HEK293 (cell line): ENCODE results near the gene WBP1.
A peak's percentile ranks its signal among the peaks of the same experiment; 100 is the strongest.

ENCODE experiments used
- GFI1B ChIP-seq: fragments of 450-650 bp; formaldehyde crosslinking; IDR thresholded peaks from 2 replicates; pipeline ENCODE4 v1.5.1; 2016; ENCODE audit warnings: missing biosample characterization, missing genetic modification characterization
- GLIS1 ChIP-seq: fragments of 450-650 bp; formaldehyde crosslinking; IDR thresholded peaks from 2 replicates; pipeline ENCODE4 v1.5.1; 2016; ENCODE audit warnings: missing biosample characterization, missing genetic modification characterization
- HOXA7 ChIP-seq: sonication (generic); formaldehyde crosslinking; IDR thresholded peaks from 2 replicates; pipeline ENCODE4 v1.8.1; 2022; ENCODE audit warnings: missing genetic modification reagents, borderline replicate concordance
- IKZF3 ChIP-seq: fragments of 450-650 bp; IDR thresholded peaks from 2 replicates; pipeline ENCODE4 v1.5.0; 2018; ENCODE audit warnings: missing biosample characterization, mild to moderate bottlenecking, missing genetic modification characterization, moderate library complexity
- KLF16 ChIP-seq: fragments of 450-650 bp; formaldehyde crosslinking; IDR thresholded peaks from 2 replicates; pipeline ENCODE4 v1.5.1; 2017; ENCODE audit warnings: missing biosample characterization, missing genetic modification characterization
- OSR2 ChIP-seq: fragments of 450-650 bp; formaldehyde crosslinking; IDR thresholded peaks from 2 replicates; pipeline ENCODE4 v1.5.1; 2016; ENCODE audit warnings: missing biosample characterization, missing genetic modification characterization
- SP3 ChIP-seq: fragments of 450-650 bp; formaldehyde crosslinking; IDR thresholded peaks from 2 replicates; pipeline ENCODE4 v1.5.1; 2016; ENCODE audit warnings: missing biosample characterization, missing genetic modification characterization
- SP7 ChIP-seq: fragments of 450-650 bp; formaldehyde crosslinking; IDR thresholded peaks from 2 replicates; pipeline ENCODE4 v1.5.1; 2016; ENCODE audit warnings: missing biosample characterization, missing genetic modification characterization
- YY1 ChIP-seq: fragments of 450-650 bp; formaldehyde crosslinking; IDR thresholded peaks from 2 replicates; pipeline ENCODE4 v1.5.1; 2018; ENCODE audit warnings: missing biosample characterization, missing genetic modification characterization
- ZBTB20 ChIP-seq: fragments of 450-650 bp; formaldehyde crosslinking; IDR thresholded peaks from 2 replicates; pipeline ENCODE4 v1.5.1; 2016; ENCODE audit warnings: missing biosample characterization, missing genetic modification characterization
- ZFP37 ChIP-seq: fragments of 450-650 bp; formaldehyde crosslinking; IDR thresholded peaks from 2 replicates; pipeline ENCODE4 v1.5.1; 2016; ENCODE audit warnings: missing biosample characterization, missing genetic modification characterization
- ZIC2 ChIP-seq: fragments of 450-650 bp; formaldehyde crosslinking; IDR thresholded peaks from 2 replicates; pipeline ENCODE4 v1.5.1; 2016; ENCODE audit warnings: missing biosample characterization, missing genetic modification characterization
- ZNF132 ChIP-seq: fragments of 450-650 bp; formaldehyde crosslinking; IDR thresholded peaks from 2 replicates; pipeline ENCODE4 v1.5.1; 2017; ENCODE audit warnings: missing biosample characterization, missing genetic modification characterization, borderline replicate concordance
- ZNF175 ChIP-seq: fragments of 450-650 bp; formaldehyde crosslinking; IDR thresholded peaks from 2 replicates; pipeline ENCODE4 v1.5.1; 2016; ENCODE audit warnings: missing biosample characterization, missing genetic modification characterization
- ZNF221 ChIP-seq: fragments of 450-650 bp; formaldehyde crosslinking; IDR thresholded peaks from 2 replicates; pipeline ENCODE4 v1.5.1; 2017; ENCODE audit warnings: missing biosample characterization, missing genetic modification characterization, borderline replicate concordance
- ZNF223 ChIP-seq: fragments of 450-650 bp; formaldehyde crosslinking; IDR thresholded peaks from 2 replicates; pipeline ENCODE4 v1.5.1; 2016; ENCODE audit warnings: missing biosample characterization, missing genetic modification characterization
- ZNF302 ChIP-seq: fragments of 450-650 bp; formaldehyde crosslinking; IDR thresholded peaks from 2 replicates; pipeline ENCODE4 v1.5.1; 2016; ENCODE audit warnings: missing biosample characterization, missing genetic modification characterization, low read depth
- ZNF404 ChIP-seq: fragments of 450-650 bp; formaldehyde crosslinking; IDR thresholded peaks from 2 replicates; pipeline ENCODE4 v1.5.1; 2017; ENCODE audit warnings: missing biosample characterization, missing genetic modification characterization
- ZNF416 ChIP-seq: fragments of 450-650 bp; formaldehyde crosslinking; IDR thresholded peaks from 2 replicates; pipeline ENCODE4 v1.5.1; 2016; ENCODE audit warnings: missing biosample characterization, missing genetic modification characterization
- ZNF510 ChIP-seq: fragments of 450-650 bp; formaldehyde crosslinking; IDR thresholded peaks from 2 replicates; pipeline ENCODE4 v1.5.1; 2018; ENCODE audit warnings: mild to moderate bottlenecking, missing genetic modification characterization, missing biosample characterization; ENCODE audit not compliant: insufficient replicate concordance
- ZNF529 ChIP-seq: fragments of 450-650 bp; formaldehyde crosslinking; IDR thresholded peaks from 2 replicates; pipeline ENCODE4 v1.5.1; 2017; ENCODE audit warnings: missing genetic modification characterization, missing biosample characterization; ENCODE audit not compliant: insufficient replicate concordance
- ZNF530 ChIP-seq: fragments of 450-650 bp; formaldehyde crosslinking; IDR thresholded peaks from 2 replicates; pipeline ENCODE4 v1.5.1; 2016; ENCODE audit warnings: low read depth, missing biosample characterization, missing genetic modification characterization
- ZNF654 ChIP-seq: fragments of 450-650 bp; formaldehyde crosslinking; IDR thresholded peaks from 2 replicates; pipeline ENCODE4 v1.5.1; 2016; ENCODE audit warnings: low read depth, missing biosample characterization, missing genetic modification characterization
- ZNF776 ChIP-seq: fragments of 450-650 bp; formaldehyde crosslinking; IDR thresholded peaks from 2 replicates; pipeline ENCODE4 v1.5.0; 2017; ENCODE audit warnings: missing biosample characterization, missing genetic modification characterization, borderline replicate concordance
- ZNF785 ChIP-seq: fragments of 450-650 bp; formaldehyde crosslinking; IDR thresholded peaks from 2 replicates; pipeline ENCODE4 v1.5.1; 2016; ENCODE audit warnings: missing biosample characterization, missing genetic modification characterization
- ZSCAN23 ChIP-seq: fragments of 450-650 bp; formaldehyde crosslinking; IDR thresholded peaks from 2 replicates; pipeline ENCODE4 v1.5.1; 2016; ENCODE audit warnings: missing biosample characterization, missing genetic modification characterization
- TF ChIP-seq, protein P1 (sequence below): fragments of 450-650 bp; formaldehyde crosslinking; IDR thresholded peaks from 2 replicates; pipeline ENCODE4 v1.5.1; 2016; ENCODE audit warnings: missing biosample characterization, missing genetic modification characterization
- TF ChIP-seq, protein P2 (sequence below): fragments of 450-650 bp; formaldehyde crosslinking; IDR thresholded peaks from 2 replicates; pipeline ENCODE4 v1.5.1; 2016; ENCODE audit warnings: missing biosample characterization, missing genetic modification characterization, borderline replicate concordance
- TF ChIP-seq, protein P3 (sequence below): fragments of 450-650 bp; formaldehyde crosslinking; IDR thresholded peaks from 2 replicates; pipeline ENCODE4 v1.5.1; 2016; ENCODE audit warnings: missing biosample characterization, missing genetic modification characterization
- TF ChIP-seq, protein P4 (sequence below): fragments of 450-650 bp; formaldehyde crosslinking; IDR thresholded peaks from 2 replicates; pipeline ENCODE4 v1.5.1; 2016; ENCODE audit warnings: missing biosample characterization, missing genetic modification characterization

The WBP1 gene

DNA sequence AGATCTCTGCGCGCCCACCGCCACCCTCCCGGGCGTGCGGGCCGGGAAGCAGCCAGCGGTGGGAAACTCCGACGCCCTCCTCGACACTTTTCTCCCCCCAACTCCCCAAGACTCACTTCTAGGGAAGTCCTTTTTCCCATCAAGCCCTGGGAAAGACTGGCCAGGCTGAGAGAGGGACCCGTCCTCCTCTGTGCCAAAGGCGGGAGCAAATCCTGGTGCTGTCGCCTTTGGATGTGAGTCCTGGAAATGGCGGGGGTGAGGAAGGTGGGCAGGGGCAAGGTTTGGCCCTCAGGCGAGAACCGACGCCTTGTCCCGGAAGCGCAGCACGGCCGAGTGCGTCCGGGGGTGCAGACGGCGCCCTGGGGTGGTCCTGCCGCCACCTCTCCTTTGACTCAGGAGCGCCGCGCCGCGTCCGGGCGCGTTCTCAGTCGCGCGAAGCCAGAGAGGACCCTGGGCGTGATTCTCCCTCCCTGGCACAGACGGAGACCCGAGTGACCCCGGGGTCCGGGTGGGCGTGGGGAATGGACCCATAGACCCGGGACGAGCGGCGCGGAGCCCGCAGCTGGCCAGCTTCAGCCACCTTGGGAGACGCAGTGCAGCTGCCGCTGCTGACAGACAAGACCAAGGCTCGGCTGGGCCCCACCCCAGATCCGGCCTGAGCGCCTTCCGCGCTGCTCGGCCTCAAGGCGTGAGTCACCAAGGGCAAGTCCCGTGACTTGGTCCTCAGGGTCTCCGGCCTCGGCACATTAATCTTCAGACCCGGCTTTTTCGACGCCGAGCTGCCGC is 44.7 kb downstream of the WBP1 start (continued):
- TF ChIP-seq, protein P1, sequence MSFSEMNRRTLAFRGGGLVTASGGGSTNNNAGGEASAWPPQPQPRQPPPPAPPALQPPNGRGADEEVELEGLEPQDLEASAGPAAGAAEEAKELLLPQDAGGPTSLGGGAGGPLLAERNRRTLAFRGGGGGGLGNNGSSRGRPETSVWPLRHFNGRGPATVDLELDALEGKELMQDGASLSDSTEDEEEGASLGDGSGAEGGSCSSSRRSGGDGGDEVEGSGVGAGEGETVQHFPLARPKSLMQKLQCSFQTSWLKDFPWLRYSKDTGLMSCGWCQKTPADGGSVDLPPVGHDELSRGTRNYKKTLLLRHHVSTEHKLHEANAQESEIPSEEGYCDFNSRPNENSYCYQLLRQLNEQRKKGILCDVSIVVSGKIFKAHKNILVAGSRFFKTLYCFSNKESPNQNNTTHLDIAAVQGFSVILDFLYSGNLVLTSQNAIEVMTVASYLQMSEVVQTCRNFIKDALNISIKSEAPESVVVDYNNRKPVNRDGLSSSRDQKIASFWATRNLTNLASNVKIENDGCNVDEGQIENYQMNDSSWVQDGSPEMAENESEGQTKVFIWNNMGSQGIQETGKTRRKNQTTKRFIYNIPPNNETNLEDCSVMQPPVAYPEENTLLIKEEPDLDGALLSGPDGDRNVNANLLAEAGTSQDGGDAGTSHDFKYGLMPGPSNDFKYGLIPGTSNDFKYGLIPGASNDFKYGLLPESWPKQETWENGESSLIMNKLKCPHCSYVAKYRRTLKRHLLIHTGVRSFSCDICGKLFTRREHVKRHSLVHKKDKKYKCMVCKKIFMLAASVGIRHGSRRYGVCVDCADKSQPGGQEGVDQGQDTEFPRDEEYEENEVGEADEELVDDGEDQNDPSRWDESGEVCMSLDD (tag by site-specific recombination): 0 out of 2 replicates have a peak, but pooled peaks have one; percentile 20
- TF ChIP-seq ZNF785 (no peak), ZFP37 (tag by site-specific recombination) (0 out of 2 replicates have a peak, but pooled peaks have one; percentile 66), OSR2 (tag by site-specific recombination) (no peak), ZNF221 (tag by site-specific recombination) (no peak), ZNF529 (no peak), ZNF132 (no peak), ZSCAN23 (tag by site-specific recombination) (no peak), SP7 (peak; percentile 16; the same call in 1 of the 2 replicates), ZNF404 (tag by site-specific recombination) (no peak), ZNF223 (no peak), SP3 (tag by site-specific recombination) (no peak), ZNF510 (tag by site-specific recombination) (no peak), ZIC2 (tag by site-specific recombination) (peak; percentile 38; the same call in 1 of the 2 replicates), ZNF776 (tag by site-specific recombination) (no peak), HOXA7 (CRISPR knock-in tag) (no peak), GFI1B (no peak), GLIS1 (tag by site-specific recombination) (peak; percentile 42; the same call in 1 of the 2 replicates), ZNF654 (no peak), ZNF302 (tag by site-specific recombination) (no peak), KLF16 (no peak), ZNF175 (tag by site-specific recombination) (no peak), IKZF3 (tag by site-specific recombination) (peak; percentile 55), ZNF530 (tag by site-specific recombination) (no peak), ZNF416 (tag by site-specific recombination) (no peak), YY1 (tag by site-specific recombination) (no peak), ZBTB20 (peak; percentile 37; the same call in 1 of the 2 replicates)
- TF ChIP-seq, protein P2, sequence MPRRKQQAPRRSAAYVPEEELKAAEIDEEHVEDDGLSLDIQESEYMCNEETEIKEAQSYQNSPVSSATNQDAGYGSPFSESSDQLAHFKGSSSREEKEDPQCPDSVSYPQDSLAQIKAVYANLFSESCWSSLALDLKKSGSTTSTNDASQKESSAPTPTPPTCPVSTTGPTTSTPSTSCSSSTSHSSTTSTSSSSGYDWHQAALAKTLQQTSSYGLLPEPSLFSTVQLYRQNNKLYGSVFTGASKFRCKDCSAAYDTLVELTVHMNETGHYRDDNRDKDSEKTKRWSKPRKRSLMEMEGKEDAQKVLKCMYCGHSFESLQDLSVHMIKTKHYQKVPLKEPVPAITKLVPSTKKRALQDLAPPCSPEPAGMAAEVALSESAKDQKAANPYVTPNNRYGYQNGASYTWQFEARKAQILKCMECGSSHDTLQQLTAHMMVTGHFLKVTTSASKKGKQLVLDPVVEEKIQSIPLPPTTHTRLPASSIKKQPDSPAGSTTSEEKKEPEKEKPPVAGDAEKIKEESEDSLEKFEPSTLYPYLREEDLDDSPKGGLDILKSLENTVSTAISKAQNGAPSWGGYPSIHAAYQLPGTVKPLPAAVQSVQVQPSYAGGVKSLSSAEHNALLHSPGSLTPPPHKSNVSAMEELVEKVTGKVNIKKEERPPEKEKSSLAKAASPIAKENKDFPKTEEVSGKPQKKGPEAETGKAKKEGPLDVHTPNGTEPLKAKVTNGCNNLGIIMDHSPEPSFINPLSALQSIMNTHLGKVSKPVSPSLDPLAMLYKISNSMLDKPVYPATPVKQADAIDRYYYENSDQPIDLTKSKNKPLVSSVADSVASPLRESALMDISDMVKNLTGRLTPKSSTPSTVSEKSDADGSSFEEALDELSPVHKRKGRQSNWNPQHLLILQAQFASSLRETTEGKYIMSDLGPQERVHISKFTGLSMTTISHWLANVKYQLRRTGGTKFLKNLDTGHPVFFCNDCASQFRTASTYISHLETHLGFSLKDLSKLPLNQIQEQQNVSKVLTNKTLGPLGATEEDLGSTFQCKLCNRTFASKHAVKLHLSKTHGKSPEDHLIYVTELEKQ (tag by site-specific recombination): no peak
- TF ChIP-seq, protein P3, sequence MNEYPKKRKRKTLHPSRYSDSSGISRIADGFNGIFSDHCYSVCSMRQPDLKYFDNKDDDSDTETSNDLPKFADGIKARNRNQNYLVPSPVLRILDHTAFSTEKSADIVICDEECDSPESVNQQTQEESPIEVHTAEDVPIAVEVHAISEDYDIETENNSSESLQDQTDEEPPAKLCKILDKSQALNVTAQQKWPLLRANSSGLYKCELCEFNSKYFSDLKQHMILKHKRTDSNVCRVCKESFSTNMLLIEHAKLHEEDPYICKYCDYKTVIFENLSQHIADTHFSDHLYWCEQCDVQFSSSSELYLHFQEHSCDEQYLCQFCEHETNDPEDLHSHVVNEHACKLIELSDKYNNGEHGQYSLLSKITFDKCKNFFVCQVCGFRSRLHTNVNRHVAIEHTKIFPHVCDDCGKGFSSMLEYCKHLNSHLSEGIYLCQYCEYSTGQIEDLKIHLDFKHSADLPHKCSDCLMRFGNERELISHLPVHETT (tag by site-specific recombination): no peak
- TF ChIP-seq, protein P4, sequence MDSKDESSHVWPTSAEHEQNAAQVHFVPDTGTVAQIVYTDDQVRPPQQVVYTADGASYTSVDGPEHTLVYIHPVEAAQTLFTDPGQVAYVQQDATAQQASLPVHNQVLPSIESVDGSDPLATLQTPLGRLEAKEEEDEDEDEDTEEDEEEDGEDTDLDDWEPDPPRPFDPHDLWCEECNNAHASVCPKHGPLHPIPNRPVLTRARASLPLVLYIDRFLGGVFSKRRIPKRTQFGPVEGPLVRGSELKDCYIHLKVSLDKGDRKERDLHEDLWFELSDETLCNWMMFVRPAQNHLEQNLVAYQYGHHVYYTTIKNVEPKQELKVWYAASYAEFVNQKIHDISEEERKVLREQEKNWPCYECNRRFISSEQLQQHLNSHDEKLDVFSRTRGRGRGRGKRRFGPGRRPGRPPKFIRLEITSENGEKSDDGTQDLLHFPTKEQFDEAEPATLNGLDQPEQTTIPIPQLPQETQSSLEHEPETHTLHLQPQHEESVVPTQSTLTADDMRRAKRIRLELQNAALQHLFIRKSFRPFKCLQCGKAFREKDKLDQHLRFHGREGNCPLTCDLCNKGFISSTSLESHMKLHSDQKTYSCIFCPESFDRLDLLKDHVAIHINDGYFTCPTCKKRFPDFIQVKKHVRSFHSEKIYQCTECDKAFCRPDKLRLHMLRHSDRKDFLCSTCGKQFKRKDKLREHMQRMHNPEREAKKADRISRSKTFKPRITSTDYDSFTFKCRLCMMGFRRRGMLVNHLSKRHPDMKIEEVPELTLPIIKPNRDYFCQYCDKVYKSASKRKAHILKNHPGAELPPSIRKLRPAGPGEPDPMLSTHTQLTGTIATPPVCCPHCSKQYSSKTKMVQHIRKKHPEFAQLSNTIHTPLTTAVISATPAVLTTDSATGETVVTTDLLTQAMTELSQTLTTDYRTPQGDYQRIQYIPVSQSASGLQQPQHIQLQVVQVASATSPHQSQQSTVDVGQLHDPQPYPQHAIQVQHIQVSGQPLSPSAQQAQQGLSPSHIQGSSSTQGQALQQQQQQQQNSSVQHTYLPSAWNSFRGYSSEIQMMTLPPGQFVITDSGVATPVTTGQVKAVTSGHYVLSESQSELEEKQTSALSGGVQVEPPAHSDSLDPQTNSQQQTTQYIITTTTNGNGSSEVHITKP (tag by site-specific recombination): 0 out of 2 replicates have a peak, but pooled peaks have one; percentile 10
